ENCODE data around the gene SFXN5.
A peak's percentile ranks its signal among the peaks of the same experiment; 100 is the strongest.

The SFXN5 gene

DNA sequence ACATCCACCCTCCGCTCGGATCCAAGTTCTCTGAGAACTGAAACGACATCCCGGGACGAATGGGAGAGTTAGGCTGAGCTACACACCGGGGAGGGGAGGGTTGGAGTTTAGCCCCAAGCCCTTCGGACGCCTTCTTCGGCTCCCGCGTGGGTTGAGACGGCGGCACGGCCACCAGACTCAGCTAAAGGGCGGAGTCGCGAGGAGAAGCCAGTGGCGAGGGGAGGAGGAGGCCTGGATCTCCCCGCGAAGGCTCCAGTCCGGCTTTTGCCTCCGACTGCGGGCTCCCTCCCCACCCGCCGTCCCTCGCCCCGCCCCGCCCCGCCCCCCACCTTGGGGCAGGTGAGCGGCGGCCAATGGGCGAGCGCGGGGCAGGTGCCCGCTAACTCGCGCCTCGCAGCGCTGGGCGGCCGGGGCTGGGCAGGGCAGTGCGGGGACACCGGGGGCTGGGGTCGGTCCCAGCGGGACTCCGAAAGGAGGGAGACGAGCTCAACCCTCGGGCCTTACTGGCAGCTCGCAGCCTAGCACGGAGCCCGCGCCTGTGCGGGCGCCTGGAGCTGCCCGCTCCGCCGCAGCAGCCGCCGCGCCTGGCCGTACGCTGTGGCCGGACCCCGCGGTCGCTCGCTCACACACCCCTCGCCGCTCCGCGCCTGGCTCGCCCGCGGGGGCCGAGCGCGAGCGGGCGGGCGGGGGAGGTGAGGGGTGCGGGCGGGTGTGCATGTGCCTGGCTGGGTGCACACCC is 154.2 kb downstream of the SFXN5 start, which contains the start of gene EMX1:
TSS of gene EMX1 (plus strand) at position 382 of the 739 bp plus-strand sequence. CDS start at position 716, 334 bp downstream.
- Histone ChIP-seq H3K9me2 (ENCODE audit: low read depth, low read length) (no peaks in the 10 kb centered on the region), H3F3A (ENCODE audit: insufficient read depth, low read length) (no peaks in the 10 kb centered on the region), H3K4me2 (ENCODE audit: low read length) (peak within 1 kb of the TSS; percentile 54), H3K4me1 (ENCODE audit: insufficient read depth, low read length, severe bottlenecking) (peaks cover 18% of the 10 kb centered on the region), H3K79me2 (ENCODE audit: insufficient read depth, low read length) (no peaks in the 10 kb centered on the region), H3K27me3 (ENCODE audit: insufficient read depth, low read length) (peaks cover 3% of the 10 kb centered on the region; the same call in 1 of the 2 replicates), H2AFZ (ENCODE audit: low read length) (peak within 1 kb of the TSS; percentile 29; the same call in 1 of the 2 replicates), H3K4me3 (ENCODE audit: low read depth, low read length, poor library complexity, severe bottlenecking) (peak within 1 kb of the TSS; percentile 54), H3K27ac (ENCODE audit: low read depth, low read length, poor library complexity, severe bottlenecking) (no peak within 1 kb of the TSS), H3K9me3 (ENCODE audit: low read length) (no peaks in the 10 kb centered on the region), H3K9ac (ENCODE audit: low read length) (peak within 1 kb of the TSS; percentile 54; the same call in 1 of the 2 replicates), H4K20me1 (ENCODE audit: insufficient read depth, low read length) (no peaks in the 10 kb centered on the region), H3K36me3 (ENCODE audit: insufficient read depth, low read length) (no peaks in the 10 kb centered on the region)
- no peak for TF ChIP-seq EZH2 (IDR thresholded peaks at IDR 0.05; ENCODE audit: borderline replicate concordance, low read length)
- TF ChIP-seq, protein P1, sequence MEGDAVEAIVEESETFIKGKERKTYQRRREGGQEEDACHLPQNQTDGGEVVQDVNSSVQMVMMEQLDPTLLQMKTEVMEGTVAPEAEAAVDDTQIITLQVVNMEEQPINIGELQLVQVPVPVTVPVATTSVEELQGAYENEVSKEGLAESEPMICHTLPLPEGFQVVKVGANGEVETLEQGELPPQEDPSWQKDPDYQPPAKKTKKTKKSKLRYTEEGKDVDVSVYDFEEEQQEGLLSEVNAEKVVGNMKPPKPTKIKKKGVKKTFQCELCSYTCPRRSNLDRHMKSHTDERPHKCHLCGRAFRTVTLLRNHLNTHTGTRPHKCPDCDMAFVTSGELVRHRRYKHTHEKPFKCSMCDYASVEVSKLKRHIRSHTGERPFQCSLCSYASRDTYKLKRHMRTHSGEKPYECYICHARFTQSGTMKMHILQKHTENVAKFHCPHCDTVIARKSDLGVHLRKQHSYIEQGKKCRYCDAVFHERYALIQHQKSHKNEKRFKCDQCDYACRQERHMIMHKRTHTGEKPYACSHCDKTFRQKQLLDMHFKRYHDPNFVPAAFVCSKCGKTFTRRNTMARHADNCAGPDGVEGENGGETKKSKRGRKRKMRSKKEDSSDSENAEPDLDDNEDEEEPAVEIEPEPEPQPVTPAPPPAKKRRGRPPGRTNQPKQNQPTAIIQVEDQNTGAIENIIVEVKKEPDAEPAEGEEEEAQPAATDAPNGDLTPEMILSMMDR (IDR thresholded peaks at IDR 0.05; ENCODE audit: low read length) = no peak

DNA sequence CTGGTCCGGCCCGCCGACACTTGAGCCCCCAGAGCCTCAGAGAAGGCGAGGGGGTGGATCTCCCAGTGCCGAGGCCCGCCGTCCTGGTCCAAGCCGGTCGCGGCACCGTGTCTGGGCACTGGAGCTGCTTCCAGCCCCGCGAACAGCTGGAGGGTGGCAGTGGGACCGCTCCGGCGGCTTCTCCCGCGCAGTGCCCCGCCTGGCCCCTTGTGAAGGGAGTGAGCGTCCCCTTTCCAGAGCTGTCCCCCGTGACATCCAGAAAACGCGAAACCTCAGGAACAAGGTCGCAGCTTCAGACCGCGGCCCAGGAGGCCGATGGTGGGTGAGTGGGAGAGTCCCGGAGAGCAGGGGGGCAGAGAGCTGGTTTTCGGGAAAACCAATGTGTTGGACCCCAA is 154.8 kb downstream of the SFXN5 start:
- no peaks in the 10 kb centered on the region for H3K9me2 ChIP-seq (ENCODE audit: low read depth, low read length)
- H3K9ac ChIP-seq (ENCODE audit: low read length) = peak overlapping the region; percentile 54; the same call in 1 of the 2 replicates
- H3K4me1 ChIP-seq (ENCODE audit: insufficient read depth, low read length, severe bottlenecking) = peaks cover 18% of the 10 kb centered on the region
- H4K20me1 ChIP-seq (ENCODE audit: insufficient read depth, low read length) = no peaks in the 10 kb centered on the region
- TF ChIP-seq EZH2 (IDR thresholded peaks at IDR 0.05; ENCODE audit: borderline replicate concordance, low read length) = no peak
- TF ChIP-seq, protein P1 (IDR thresholded peaks at IDR 0.05; ENCODE audit: low read length) = no peak
- peak overlapping the region; percentile 29; the same call in 1 of the 2 replicates for H2AFZ ChIP-seq (ENCODE audit: low read length)
- no peaks in the 10 kb centered on the region for H3K36me3 ChIP-seq (ENCODE audit: insufficient read depth, low read length)
- H3K4me3 ChIP-seq (ENCODE audit: low read depth, low read length, poor library complexity, severe bottlenecking) = peak overlapping the region; percentile 54
- H3K27me3 ChIP-seq (ENCODE audit: insufficient read depth, low read length) = peaks cover 3% of the 10 kb centered on the region; the same call in 1 of the 2 replicates
- no peak overlapping the region for H3K27ac ChIP-seq (ENCODE audit: low read depth, low read length, poor library complexity, severe bottlenecking)
- H3F3A ChIP-seq (ENCODE audit: insufficient read depth, low read length) = no peaks in the 10 kb centered on the region
- no peaks in the 10 kb centered on the region for H3K79me2 ChIP-seq (ENCODE audit: insufficient read depth, low read length)
- peak overlapping the region; percentile 54 for H3K4me2 ChIP-seq (ENCODE audit: low read length)
- no peaks in the 10 kb centered on the region for H3K9me3 ChIP-seq (ENCODE audit: low read length)

DNA sequence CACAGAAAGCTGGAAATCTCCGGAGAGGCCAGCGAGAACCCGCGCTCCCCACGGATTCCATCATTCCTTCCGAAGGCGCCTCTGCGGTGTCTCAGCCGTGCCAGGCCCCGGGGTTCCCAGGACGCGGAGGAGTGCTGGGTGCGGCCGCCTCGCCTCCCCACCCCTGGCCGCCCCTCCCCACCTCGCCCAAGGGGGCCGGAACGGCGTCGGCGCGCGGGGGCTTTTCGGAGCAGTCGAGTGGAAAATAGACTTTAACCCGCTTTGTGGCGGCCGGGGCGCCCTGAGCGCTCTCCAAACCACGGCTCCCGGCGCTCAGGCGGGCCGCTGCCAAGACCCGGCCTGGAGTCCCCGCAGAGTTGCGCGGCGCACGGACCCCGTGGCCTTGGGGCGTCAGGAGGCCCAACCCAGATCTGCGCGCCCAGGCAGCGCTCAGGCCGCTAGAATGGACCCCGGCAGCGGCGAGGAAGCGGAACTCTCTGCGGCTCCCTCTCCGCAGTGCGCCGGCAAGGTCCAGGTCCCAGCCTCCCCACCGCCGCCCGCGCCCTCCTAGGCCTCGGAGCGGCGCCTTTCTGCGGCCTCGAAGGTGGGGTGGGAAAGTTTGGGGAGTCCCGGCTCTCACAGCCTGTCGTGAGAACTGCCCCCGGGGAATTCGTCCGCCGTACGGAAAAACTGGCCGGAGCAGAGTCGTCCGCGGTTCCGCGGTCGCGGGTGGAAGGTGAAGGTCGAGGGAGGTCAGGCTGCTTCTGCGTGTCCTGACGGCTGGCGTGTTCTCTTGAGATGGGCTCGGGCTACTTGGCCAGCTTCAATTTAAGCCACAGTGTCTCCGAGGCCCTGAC is 155.4 kb downstream of the SFXN5 start:
- H3K9ac ChIP-seq (ENCODE audit: low read length) = peak overlapping the region; percentile 54; the same call in 1 of the 2 replicates

More for the DNA sequence above, 155.4 kb downstream of the SFXN5 start:
- H3K9me2 ChIP-seq (ENCODE audit: low read depth, low read length) = no peaks in the 10 kb centered on the region
- H3K27me3 ChIP-seq (ENCODE audit: insufficient read depth, low read length) = peaks cover 3% of the 10 kb centered on the region; the same call in 1 of the 2 replicates
- no peaks in the 10 kb centered on the region for H4K20me1 ChIP-seq (ENCODE audit: insufficient read depth, low read length)
- H3F3A ChIP-seq (ENCODE audit: insufficient read depth, low read length) = no peaks in the 10 kb centered on the region
- H3K27ac ChIP-seq (ENCODE audit: low read depth, low read length, poor library complexity, severe bottlenecking) = no peak overlapping the region
- H3K9me3 ChIP-seq (ENCODE audit: low read length) = no peaks in the 10 kb centered on the region
- peaks cover 18% of the 10 kb centered on the region for H3K4me1 ChIP-seq (ENCODE audit: insufficient read depth, low read length, severe bottlenecking)
- H3K4me2 ChIP-seq (ENCODE audit: low read length) = peak overlapping the region; percentile 54
- H2AFZ ChIP-seq (ENCODE audit: low read length) = no peak overlapping the region
- TF ChIP-seq, protein P1 (IDR thresholded peaks at IDR 0.05; ENCODE audit: low read length) = no peak
- no peak for TF ChIP-seq EZH2 (IDR thresholded peaks at IDR 0.05; ENCODE audit: borderline replicate concordance, low read length)
- H3K36me3 ChIP-seq (ENCODE audit: insufficient read depth, low read length) = no peaks in the 10 kb centered on the region
- peak overlapping the region; percentile 54 for H3K4me3 ChIP-seq (ENCODE audit: low read depth, low read length, poor library complexity, severe bottlenecking)
- H3K79me2 ChIP-seq (ENCODE audit: insufficient read depth, low read length) = no peaks in the 10 kb centered on the region
